Brain microvascular endothelial cell (primary cell): Measurements from ENCODE around the gene UBE2H.
"Not testable (repeated sequence)": the region's sequence is repeated elsewhere in the genome, so short reads cannot be mapped to it uniquely, and the experiment has no call there.

Source experiments
- DNase-seq: peaks from one replicate; pipeline ENCODE4 v3.0.0-alpha.2; 2020
- H3K27ac ChIP-seq: fragments of 250-450 bp; sonication (Bioruptor Pico); 2 replicates; pipeline ENCODE4 v1.5.1; 2020; ENCODE audit warnings: mild to moderate bottlenecking, moderate library complexity
- H3K27me3 ChIP-seq: fragments of 250-450 bp; sonication (Bioruptor Pico); replicated peaks from 2 replicates; pipeline ENCODE4 v1.5.1; 2020; ENCODE audit warnings: mild to moderate bottlenecking
- H3K36me3 ChIP-seq: fragments of 250-450 bp; sonication (Bioruptor Pico); replicated peaks from 2 replicates; pipeline ENCODE4 v1.5.1; 2020; ENCODE audit warnings: mild to moderate bottlenecking
- H3K4me3 ChIP-seq: 2 replicates; pipeline ENCODE4 v1.5.1; 2011; ENCODE audit warnings: low read depth, mild to moderate bottlenecking, control low read depth, low read length, moderate library complexity
- CTCF ChIP-seq: IDR thresholded peaks from 2 replicates; pipeline ENCODE4 v1.5.1; 2011; ENCODE audit warnings: low read depth, mild to moderate bottlenecking, moderate library complexity, low read length, control low read depth, inconsistent platforms; ENCODE audit errors: missing control alignments
- in situ Hi-C: cut with HindIII; loops from 2 replicates; pipeline ENCODE4 v1.10.0; 2017; ENCODE audit warnings: low sequenced_read_pairs, low pct_ligation_motif_present

Gene UBE2H

GRCh38 chr7:129798616-129799349 is 154.0 kb downstream of the UBE2H start:
- Histone ChIP-seq H3K36me3 (no peaks in the 10 kb centered on the region), H3K27me3 (peaks cover 2% of the 10 kb centered on the region), H3K4me3 (no peak overlapping the region), H3K27ac (no peak overlapping the region)
- TF ChIP-seq CTCF = no peak
- no peak for DNase-seq
- in situ Hi-C loops = no loop called here

GRCh38 chr7:129797214-129797789 is 155.5 kb downstream of the UBE2H start:
- Histone ChIP-seq H3K27ac (no peak overlapping the region), H3K36me3 (no peaks in the 10 kb centered on the region), H3K27me3 (peaks cover 2% of the 10 kb centered on the region), H3K4me3 (no peak overlapping the region)
- in situ Hi-C loops = no loop called here
- TF ChIP-seq CTCF = no peak
- DNase-seq = no peak

DNA sequence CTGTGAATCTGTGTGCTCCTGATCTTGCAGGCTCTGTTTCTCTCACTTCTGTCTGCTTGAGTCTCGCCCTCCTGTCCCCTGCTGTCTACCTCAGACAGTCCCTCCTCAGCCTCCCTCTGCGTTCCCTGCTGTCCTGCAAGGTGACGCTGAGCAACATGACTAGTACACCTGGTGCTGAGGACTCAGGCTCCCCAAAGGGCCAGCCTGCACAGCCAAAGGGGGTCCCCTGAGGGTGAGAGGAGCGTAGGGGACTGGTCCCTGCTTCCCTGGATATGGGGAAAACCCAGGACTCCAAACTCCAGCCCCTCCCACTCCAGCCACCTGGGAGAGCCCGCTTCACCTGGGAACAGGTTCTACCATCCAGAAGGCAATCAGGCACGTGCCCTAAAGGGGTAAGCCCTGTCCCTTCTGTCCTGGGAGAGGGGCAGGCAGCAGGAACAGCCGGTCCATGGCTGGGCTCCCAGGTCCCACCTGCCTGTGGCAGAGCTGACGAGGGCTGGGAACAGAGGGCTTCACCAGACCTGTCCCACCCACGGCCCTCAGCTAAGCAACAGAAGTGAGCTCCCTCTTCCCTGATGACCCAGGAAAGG is 156.5 kb downstream of the UBE2H start:
- Histone ChIP-seq H3K27ac (no peak overlapping the region), H3K36me3 (no peaks in the 10 kb centered on the region), H3K27me3 (peaks cover 2% of the 10 kb centered on the region), H3K4me3 (no peak overlapping the region)
- no peak for TF ChIP-seq CTCF
- DNase-seq = no peak
- in situ Hi-C loops = no loop called here

- in situ Hi-C loops, H3K4me3 ChIP-seq, H3K27me3 ChIP-seq, H3K27ac ChIP-seq, H3K36me3 ChIP-seq, DNase-seq: not testable (repeated sequence)
These were observed 158.3 kb downstream of the UBE2H start for GRCh38 chr7:129794461-129794860.

DNA sequence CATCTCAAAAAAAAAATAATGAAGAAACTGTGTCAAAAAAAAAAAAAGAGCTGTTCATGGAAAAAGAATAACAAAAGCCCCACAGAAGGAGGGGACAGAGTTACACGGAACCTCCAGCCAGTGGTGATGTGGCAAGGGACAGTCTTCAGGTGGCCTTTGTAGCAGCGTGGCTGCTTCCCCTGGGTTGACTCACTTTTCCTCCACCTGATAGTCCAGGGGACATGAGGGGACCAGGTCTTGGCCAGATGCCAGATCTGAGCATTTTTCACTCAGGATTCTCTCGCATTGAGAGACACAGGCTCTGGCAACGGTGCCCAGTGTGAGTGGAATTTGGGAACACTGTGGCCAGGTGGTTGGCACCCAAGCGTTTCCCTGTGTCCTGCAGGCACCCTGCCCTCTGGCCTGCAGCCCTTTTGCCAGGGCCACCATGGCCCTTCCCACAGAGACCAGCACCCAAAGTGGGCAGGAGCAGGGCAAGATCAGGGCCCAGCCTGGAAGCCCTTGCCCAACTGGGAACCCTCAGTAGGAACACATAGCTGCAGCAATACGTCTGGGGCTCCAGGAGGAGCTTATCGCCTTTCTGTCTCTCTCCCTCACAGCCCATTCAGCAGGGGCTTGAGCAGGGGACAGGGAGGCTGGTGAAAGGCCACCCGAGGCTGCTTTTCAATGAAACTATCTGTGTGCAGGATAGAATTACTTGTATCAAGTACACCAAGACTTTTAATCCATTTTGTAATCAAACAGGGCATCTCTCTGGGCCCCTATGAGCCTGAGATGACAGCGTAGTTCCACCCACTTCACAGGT is 159.1 kb downstream of the UBE2H start:
- no peak for TF ChIP-seq CTCF
- Histone ChIP-seq H3K27me3 (peaks cover 2% of the 10 kb centered on the region), H3K36me3 (no peaks in the 10 kb centered on the region), H3K4me3 (no peak overlapping the region), H3K27ac (no peak overlapping the region)
- DNase-seq = no peak
- in situ Hi-C loops = no loop called here

GRCh38 chr7:129792721-129793120 is 160.0 kb downstream of the UBE2H start:
- Histone ChIP-seq H3K36me3 (no peaks in the 10 kb centered on the region), H3K4me3 (no peak overlapping the region), H3K27me3 (peaks cover 2% of the 10 kb centered on the region), H3K27ac (no peak overlapping the region)
- no peak for TF ChIP-seq CTCF
- in situ Hi-C loops = no loop called here
- no peak for DNase-seq
